BLaER1 (cell line): ENCODE data around the gene DLX6.
A peak's percentile ranks its signal among the peaks of the same experiment; 100 is the strongest.

ENCODE experiments used
- H3K27ac ChIP-seq: shearing (Covaris generic); formaldehyde crosslinking; 2 replicates; pipeline ENCODE4 v1.8.1; 2022
- H3K27me3 ChIP-seq: shearing (Covaris generic); formaldehyde crosslinking; 2 replicates; pipeline ENCODE4 v1.8.1; 2022
- H3K36me3 ChIP-seq: shearing (Covaris generic); formaldehyde crosslinking; 2 replicates; pipeline ENCODE4 v1.8.1; 2022
- H3K4me1 ChIP-seq: shearing (Covaris generic); formaldehyde crosslinking; 2 replicates; pipeline ENCODE4 v1.8.1; 2022
- H3K4me2 ChIP-seq: shearing (Covaris generic); formaldehyde crosslinking; 2 replicates; pipeline ENCODE4 v1.8.1; 2022
- H3K4me3 ChIP-seq: shearing (Covaris generic); formaldehyde crosslinking; 2 replicates; pipeline ENCODE4 v1.8.1; 2022
- H3K9ac ChIP-seq: shearing (Covaris generic); formaldehyde crosslinking; 2 replicates; pipeline ENCODE4 v1.8.1; 2022
- H3K9me3 ChIP-seq: shearing (Covaris generic); formaldehyde crosslinking; 2 replicates; pipeline ENCODE4 v1.8.1; 2022
- H4K20me1 ChIP-seq: shearing (Covaris generic); formaldehyde crosslinking; 2 replicates; pipeline ENCODE4 v1.8.1; 2022
- Cebpa-rat ChIP-seq: shearing (Covaris generic); IDR thresholded peaks from 2 replicates; pipeline ENCODE4 v1.8.1; 2022

The DLX6 gene

DNA sequence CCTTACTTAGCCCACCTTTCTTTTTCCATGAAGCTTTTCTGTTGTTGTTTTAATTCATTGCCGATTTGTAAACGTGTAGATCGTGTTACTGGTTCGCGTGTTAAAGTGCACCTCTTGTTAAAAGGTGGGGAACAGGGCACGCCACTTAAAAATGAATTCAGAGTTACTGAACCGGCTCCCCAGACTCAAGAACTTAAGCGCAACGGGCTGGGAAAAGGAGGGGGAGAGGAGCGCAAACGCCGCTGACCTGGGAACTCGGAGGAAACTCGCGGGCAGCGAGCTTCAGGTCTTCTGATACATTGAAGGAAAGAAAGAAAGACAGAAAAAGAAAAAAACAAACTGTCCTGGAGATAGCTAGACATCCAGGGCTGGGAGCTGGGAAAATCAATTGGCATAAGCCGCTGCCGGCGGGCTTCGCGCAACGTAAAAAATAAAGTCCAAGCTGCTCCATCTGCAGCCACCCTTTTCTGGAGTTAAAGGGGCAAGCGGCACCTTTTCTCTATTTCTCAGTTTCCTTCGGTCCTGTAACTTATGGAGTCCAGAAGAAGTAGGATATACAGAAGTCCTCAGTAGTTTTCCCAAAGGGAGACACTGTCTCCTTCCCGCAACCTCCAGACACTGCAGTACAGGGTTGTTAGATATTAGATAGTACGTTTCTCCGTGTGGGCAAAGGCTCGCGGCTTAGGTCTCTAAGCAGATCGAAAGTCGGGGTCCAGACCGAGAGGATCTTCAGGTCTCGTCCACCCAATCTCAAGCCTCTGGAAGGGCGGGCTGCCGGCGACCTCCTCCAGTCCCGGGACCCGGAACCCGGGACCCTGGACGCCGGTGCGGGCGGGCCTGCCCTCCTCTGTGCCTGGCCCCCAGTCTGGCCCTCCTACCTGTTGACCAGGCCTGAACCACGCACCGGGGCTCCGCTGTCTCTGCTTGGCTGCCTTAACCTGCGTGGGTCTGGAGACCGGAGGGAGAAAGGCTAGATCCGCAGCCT is 1.8 kb upstream of the DLX6 start:
- Histone ChIP-seq H3K9ac (no peak overlapping the region), H3K27me3 (peaks cover 69% of the 10 kb centered on the region), H3K4me1 (no peaks in the 10 kb centered on the region), H3K4me3 (no peak overlapping the region), H3K36me3 (no peaks in the 10 kb centered on the region), H3K27ac (no peak overlapping the region), H4K20me1 (no peaks in the 10 kb centered on the region), H3K4me2 (no peak overlapping the region), H3K9me3 (peaks cover 60% of the 10 kb centered on the region)
- no peak for TF ChIP-seq Cebpa-rat

DNA sequence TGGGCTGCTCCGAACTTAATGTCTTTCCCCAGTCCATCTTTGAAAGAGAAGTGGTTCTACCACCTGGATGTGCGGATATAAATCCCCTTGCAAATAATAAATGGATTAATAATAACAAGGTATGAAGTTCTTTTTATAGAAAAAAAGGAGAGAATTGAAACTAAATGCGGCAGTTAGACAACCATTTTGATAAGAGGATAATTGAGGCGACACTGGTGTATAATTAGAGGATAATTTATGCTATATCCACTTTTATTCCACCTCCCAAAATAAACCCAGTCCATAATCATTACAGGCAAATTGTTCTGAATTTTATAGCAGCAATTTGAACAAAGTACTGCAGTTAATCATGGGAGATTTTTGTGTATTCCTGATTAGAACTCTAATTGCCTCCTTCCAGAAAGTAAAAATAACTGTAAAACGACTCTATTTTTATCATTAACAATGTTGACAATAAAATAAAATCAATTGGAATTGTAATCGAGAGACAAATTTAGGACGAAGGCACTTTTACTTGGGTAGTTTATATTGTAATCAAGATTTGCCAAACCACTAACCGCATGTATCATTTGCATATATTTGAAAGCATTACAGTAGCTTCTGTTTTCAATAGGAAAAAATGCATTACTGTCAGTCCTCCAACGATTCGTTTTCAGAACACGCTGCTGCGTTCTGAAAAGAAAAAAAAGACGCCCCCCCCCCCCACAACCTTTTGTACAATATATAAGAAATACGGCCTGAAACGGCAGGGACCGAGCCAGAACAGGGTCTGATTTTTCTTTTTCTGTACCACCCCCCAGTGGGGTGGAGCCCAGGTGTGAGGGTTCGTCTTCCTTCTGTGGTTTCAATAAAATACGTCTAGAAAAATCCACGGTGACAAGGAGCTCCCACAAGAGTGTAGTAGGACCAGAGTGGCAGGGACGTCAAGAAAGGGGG is 838 bp upstream of the DLX6 start:
- no peak overlapping the region for H3K9ac ChIP-seq
- H4K20me1 ChIP-seq: no peaks in the 10 kb centered on the region
- no peak overlapping the region for H3K27ac ChIP-seq
- H3K4me1 ChIP-seq: peaks cover 1% of the 10 kb centered on the region
- peaks cover 69% of the 10 kb centered on the region for H3K27me3 ChIP-seq
- peaks cover 51% of the 10 kb centered on the region for H3K9me3 ChIP-seq
- no peak for TF ChIP-seq Cebpa-rat
- H3K4me2 ChIP-seq: no peak overlapping the region
- H3K4me3 ChIP-seq: no peak overlapping the region
- H3K36me3 ChIP-seq: no peaks in the 10 kb centered on the region

GRCh38 chr7:97006055-97006815 is 882 bp downstream of the DLX6 start:
- H3K4me2 ChIP-seq: no peak overlapping the region
- H3K9me3 ChIP-seq: peaks cover 51% of the 10 kb centered on the region
- peaks cover 7% of the 10 kb centered on the region for H3K4me1 ChIP-seq
- peaks cover 77% of the 10 kb centered on the region for H3K27me3 ChIP-seq
- no peak overlapping the region for H3K27ac ChIP-seq
- H3K4me3 ChIP-seq: no peak overlapping the region
- H4K20me1 ChIP-seq: no peaks in the 10 kb centered on the region
- TF ChIP-seq Cebpa-rat: no peak
- H3K36me3 ChIP-seq: no peaks in the 10 kb centered on the region
- no peak overlapping the region for H3K9ac ChIP-seq

- no peak overlapping the region for H3K4me3 ChIP-seq
- no peak overlapping the region for H3K4me2 ChIP-seq
- H3K27ac ChIP-seq: no peak overlapping the region
- no peak overlapping the region for H3K9ac ChIP-seq
- TF ChIP-seq Cebpa-rat: no peak
- peaks cover 7% of the 10 kb centered on the region for H3K4me1 ChIP-seq
- no peaks in the 10 kb centered on the region for H4K20me1 ChIP-seq
- peaks cover 84% of the 10 kb centered on the region for H3K27me3 ChIP-seq
- H3K36me3 ChIP-seq: no peaks in the 10 kb centered on the region
- H3K9me3 ChIP-seq: peaks cover 50% of the 10 kb centered on the region
Observed at GRCh38 chr7:97006816-97007582, 1.6 kb downstream of the DLX6 start.

GRCh38 chr7:97007583-97007861 is 2.2 kb downstream of the DLX6 start:
- TF ChIP-seq Cebpa-rat: no peak
- Histone ChIP-seq H3K27ac (no peak overlapping the region), H3K36me3 (no peaks in the 10 kb centered on the region), H3K9ac (no peak overlapping the region), H3K4me1 (peaks cover 7% of the 10 kb centered on the region), H3K9me3 (peaks cover 50% of the 10 kb centered on the region), H3K4me3 (no peak overlapping the region), H3K27me3 (peaks cover 87% of the 10 kb centered on the region), H4K20me1 (no peaks in the 10 kb centered on the region), H3K4me2 (no peak overlapping the region)

DNA sequence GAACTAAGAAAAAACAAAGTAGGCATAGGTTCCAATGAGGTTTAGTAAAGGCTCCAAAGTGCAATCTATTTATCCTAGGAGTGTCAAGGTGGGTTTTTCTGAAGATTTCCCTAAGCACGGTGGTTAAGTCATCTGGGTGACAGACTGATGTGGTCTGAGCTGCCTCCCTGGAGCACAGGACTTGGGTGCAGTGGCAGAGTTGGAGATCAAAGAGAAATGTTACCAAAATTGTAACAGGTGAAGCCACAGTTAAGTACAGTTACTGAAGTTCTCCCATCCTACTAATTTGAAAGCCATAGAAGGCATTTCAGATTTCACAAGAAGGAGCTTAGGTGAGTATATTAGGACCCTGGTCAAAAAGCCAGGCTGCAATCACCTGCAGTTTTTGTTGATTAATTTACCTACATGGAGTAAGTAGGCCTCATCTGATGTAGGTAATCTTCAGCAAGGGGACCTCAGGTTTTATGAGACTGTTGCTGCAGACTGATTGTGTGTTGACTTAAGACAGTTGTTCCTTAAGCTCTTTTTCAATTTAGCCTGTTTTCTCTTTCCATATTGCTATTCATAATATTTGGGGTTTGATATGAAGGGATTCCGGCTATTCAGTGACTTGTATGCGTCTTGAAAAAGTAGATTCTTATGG is 3.0 kb downstream of the DLX6 start:
- Histone ChIP-seq H3K4me2 (no peak overlapping the region), H3K4me3 (no peak overlapping the region), H3K4me1 (peaks cover 7% of the 10 kb centered on the region), H4K20me1 (no peaks in the 10 kb centered on the region), H3K9me3 (peaks cover 46% of the 10 kb centered on the region), H3K9ac (no peak overlapping the region), H3K27me3 (peaks cover 93% of the 10 kb centered on the region), H3K36me3 (no peaks in the 10 kb centered on the region), H3K27ac (no peak overlapping the region)
- TF ChIP-seq Cebpa-rat: no peak

DNA sequence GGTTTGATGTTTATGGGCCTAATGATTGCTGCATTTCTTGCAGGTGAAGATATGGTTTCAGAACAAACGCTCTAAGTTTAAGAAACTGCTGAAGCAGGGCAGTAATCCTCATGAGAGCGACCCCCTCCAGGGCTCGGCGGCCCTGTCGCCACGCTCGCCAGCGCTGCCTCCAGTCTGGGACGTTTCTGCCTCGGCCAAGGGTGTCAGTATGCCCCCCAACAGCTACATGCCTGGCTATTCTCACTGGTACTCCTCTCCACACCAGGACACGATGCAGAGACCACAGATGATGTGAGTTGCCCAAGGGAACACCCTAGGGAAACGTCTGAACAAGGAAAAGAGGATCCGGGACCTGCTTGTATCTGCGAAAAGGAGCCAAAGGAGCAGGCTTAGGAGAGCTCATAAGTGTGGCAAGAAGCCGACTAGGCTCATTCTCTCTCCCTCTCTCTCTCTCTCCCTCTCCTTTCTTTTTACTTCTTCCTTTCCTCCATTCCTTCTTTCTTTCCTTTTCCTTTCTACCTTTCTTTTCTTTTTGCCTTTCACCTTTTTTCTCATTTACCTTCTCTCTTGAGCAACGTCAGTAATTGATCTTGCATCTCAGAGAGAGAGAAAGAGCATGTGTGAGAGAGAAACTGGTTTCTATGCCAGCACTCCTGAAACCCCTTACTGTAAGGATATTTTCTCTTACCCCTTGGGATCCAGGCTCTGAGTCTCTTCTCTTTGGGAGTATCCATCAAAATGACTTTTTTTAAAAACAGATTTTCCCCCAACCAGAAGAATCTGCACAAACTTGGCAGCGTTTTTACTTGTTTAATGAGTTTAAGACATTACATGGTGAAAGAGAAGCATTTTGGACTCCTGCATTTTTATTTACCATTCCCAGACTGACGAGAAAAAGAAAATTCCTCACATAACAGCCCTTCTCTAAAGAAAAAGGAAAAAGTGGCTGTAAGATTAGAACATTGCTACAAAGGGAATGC is 4.7 kb downstream of the DLX6 start:
- Histone ChIP-seq H3K4me2 (0 out of 2 replicates have a peak overlapping the region, but pooled peaks have one; percentile 33), H3K4me1 (peaks cover 7% of the 10 kb centered on the region), H3K27ac (no peak overlapping the region), H3K27me3 (peaks cover 100% of the 10 kb centered on the region), H3K9me3 (peaks cover 38% of the 10 kb centered on the region), H3K9ac (no peak overlapping the region), H4K20me1 (no peaks in the 10 kb centered on the region), H3K4me3 (no peak overlapping the region), H3K36me3 (no peaks in the 10 kb centered on the region)
- no peak for TF ChIP-seq Cebpa-rat

- no peak for TF ChIP-seq Cebpa-rat
- H3K9me3 ChIP-seq: peaks cover 38% of the 10 kb centered on the region
- peaks cover 7% of the 10 kb centered on the region for H3K4me1 ChIP-seq
- H3K36me3 ChIP-seq: no peaks in the 10 kb centered on the region
- H3K27me3 ChIP-seq: peaks cover 100% of the 10 kb centered on the region
- no peaks in the 10 kb centered on the region for H4K20me1 ChIP-seq
- no peak overlapping the region for H3K27ac ChIP-seq
- no peak overlapping the region for H3K4me2 ChIP-seq
- H3K9ac ChIP-seq: no peak overlapping the region
- H3K4me3 ChIP-seq: no peak overlapping the region
Observed at GRCh38 chr7:97011104-97011503, 5.8 kb downstream of the DLX6 start.
